Retinal pigment epithelial cell (primary cell): ENCODE measurements around the gene SHROOM1.

ENCODE experiments used
- DNase-seq: peaks from one replicate; pipeline ENCODE4 v3.0.0-alpha.2; 2010; ENCODE audit warnings: low read depth
- H3K4me3 ChIP-seq: 2 replicates; pipeline ENCODE4 v1.5.1; 2011; ENCODE audit warnings: mild to moderate bottlenecking, low read length, control low read depth, moderate library complexity
- CTCF ChIP-seq: conservative IDR thresholded peaks from 2 replicates; pipeline ENCODE4 v1.5.1; 2011; ENCODE audit warnings: low read depth, low read length, control low read depth, inconsistent platforms

Gene SHROOM1

GRCh38 chr5:132829742-132830435 is 558 bp downstream of the SHROOM1 start:
- peak overlapping the region; percentile 57 for H3K4me3 ChIP-seq
- TF ChIP-seq CTCF, result peak; percentile 78
- DNase-seq, result no peak

- no peak overlapping the region for H3K4me3 ChIP-seq
- no peak for TF ChIP-seq CTCF
- no peak for DNase-seq
These were observed 1.5 kb downstream of the SHROOM1 start for GRCh38 chr5:132828846-132829494.

GRCh38 chr5:132827943-132828673 is 2.3 kb downstream of the SHROOM1 start:
- no peak for DNase-seq
- no peak for TF ChIP-seq CTCF
- H3K4me3 ChIP-seq, result no peak overlapping the region

- no peak overlapping the region for H3K4me3 ChIP-seq
- no peak for DNase-seq
- no peak for TF ChIP-seq CTCF
These were observed 3.9 kb downstream of the SHROOM1 start for GRCh38 chr5:132826424-132827082.

GRCh38 chr5:132825834-132826391 is 4.5 kb downstream of the SHROOM1 start:
- no peak for DNase-seq
- no peak overlapping the region for H3K4me3 ChIP-seq
- no peak for TF ChIP-seq CTCF

GRCh38 chr5:132825033-132825833 is 5.2 kb downstream of the SHROOM1 start:
- no peak for TF ChIP-seq CTCF
- no peak for DNase-seq
- H3K4me3 ChIP-seq, result no peak overlapping the region
